Activated T-cell treated with anti-CD3 and anti-CD28 coated beads, Interleukin-2, amount 50 U/mL, for 1 hour (primary cell): ENCODE measurements around the gene PHIP.

Experiments used
- DNase-seq: peaks from one replicate; pipeline ENCODE4 v3.0.0-alpha.2; 2020

PHIP gene

GRCh38 chr6:79070206-79070825, 7.7 kb downstream of the PHIP start:
- DNase-seq, result no peak

- DNase-seq, result no peak
Observed at GRCh38 chr6:79066828-79067227, 11.2 kb downstream of the PHIP start.

DNA sequence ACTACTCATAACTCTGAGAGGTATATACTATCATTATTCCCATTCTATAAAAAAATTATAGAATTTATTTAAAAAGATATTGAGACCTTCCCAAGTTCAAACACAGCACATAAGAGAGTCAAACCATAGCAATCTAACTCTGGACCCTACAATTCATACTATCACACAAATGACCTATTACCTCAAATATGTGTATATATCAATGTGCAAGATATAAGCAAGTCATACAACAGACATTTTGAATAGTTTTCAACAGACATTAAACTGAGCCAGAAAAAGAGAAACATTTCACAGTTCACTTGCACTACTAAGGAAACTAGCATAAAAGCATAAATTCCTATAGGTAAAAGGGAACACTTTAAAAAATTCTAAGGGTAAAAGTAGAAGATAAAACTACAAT, 11.7 kb downstream of the PHIP start:
- DNase-seq, result no peak

- no peak for DNase-seq
Observed at GRCh38 chr6:79065232-79065631, 12.8 kb downstream of the PHIP start.

DNA sequence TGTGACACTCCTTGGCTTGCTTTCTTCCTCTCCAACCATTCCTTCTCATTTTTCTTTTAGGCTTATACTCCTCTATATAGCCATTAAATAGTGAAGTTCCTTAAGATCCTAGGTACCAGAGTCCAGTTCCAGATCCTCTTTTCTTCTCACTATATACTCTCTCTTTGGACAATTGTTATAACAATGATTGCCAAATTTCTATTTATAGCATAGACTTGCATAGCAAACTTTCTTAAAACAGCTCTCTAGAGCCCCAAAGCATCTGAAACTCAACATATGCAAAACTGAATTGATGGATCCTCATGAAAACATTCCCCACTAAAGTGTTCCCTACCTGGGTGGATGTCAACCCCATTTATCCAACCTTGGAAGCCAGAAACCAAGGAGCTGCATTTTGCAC, 13.4 kb downstream of the PHIP start:
- no peak for DNase-seq

- DNase-seq, result no peak
Observed at GRCh38 chr6:79062708-79063107, 15.3 kb downstream of the PHIP start.

DNA sequence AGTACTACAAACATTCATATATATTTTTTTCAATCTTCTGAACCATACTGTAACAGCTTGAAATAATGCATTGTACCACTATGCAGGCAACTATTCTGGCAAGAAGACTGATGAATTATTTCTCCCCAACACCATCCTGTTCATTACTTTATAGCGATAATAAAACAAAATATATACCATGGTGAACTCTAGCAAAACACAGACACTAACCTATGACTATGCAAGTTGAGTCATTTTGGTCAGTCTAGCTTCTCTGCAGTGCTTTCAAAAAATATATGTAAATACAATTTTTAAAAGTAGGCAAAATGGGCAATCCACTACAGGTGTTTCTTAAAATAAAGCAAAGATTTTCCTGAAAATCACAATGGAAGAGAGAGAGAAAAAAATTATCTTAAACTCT, 20.3 kb downstream of the PHIP start:
- DNase-seq, result no peak

DNA sequence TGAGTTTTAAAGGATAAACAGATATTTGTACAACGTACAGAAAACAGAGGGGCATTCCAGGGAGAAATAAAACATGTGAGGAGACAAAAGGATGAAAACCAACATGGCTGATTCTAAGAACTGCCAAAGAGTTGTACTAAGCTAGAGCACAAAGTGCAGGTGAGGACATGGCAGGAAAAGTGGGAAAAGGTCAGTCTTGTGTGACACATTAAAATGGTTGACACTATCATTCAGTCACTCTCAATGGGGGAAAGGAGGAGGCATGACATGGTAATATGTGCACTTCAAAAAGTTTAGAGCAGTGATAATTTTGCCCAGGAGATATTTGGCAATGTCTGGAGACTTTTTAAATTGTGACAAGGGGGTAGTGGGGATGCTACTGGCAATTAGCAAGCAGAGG, 21.8 kb downstream of the PHIP start:
- no peak for DNase-seq

DNA sequence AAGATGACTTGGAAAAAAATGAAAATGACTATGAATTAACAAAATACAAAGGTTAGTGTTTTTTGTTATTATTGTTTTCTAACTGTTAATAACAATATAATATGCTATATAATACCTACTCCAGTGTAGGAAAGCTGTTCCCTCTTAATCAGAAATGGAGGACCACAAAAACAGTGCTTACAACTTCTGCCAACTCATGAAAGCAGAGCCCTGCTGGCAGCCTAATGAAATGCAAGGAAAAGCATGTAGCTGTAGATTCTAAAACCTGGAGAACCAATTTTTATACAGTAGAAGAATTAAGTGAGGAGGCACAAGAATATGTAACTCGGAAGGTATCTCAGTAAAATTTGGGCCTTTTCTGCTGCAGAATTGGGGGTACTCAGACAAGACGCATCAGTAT, 29.4 kb downstream of the PHIP start:
- DNase-seq, result no peak

GRCh38 chr6:79047072-79047471, 31.0 kb downstream of the PHIP start:
- no peak for DNase-seq

- DNase-seq, result no peak
Observed at GRCh38 chr6:79045966-79046365, 32.1 kb downstream of the PHIP start.

DNA sequence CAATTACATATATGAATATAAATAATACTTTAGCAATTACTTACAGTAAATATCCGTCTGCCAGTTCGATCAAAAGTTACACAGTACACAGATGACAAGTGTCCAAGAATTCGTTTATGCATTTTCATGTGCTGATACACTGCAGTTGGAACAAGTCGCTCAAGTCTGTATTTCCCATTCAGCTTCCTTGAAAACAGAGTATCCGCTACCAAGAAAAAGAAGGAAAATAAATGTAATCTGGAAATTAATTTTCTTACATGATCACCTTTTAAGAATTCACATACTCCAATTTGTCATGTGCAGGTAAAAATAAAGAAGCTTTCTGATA, 35.3 kb downstream of the PHIP start:
- DNase-seq, result no peak

DNA sequence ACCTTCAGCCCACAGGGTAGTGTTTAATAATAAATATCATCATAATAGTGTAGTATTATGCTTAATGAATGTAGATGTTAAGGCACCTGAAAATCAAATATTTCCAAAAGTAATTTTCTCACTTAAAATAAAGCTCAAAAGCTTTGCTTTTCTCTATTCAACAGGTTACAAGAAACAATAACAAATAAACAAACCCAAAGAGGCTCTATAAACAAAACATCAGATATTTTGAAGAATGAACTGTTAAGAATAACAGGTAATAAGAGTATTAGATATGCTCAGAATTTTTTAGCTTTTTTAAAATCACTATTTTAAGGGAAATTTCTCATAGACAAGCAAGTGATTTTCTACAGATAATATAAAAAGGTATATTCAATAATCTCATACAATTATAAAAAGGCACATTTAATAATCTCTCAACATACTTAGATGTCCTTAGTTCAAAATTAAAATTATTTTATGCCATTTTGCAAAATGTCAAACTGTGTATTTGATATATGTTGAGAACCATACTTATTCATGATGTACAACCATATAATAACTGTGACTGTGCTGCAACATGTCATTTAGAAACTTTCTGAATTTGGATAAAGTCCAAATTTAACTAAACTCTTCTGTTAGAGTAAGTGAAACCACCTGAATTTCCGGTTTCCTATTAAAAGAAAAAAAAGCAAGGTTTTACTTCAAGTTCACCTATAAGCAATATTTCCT, 35.8 kb downstream of the PHIP start:
- DNase-seq, result no peak

GRCh38 chr6:79040083-79040482, 38.0 kb downstream of the PHIP start:
- no peak for DNase-seq

DNA sequence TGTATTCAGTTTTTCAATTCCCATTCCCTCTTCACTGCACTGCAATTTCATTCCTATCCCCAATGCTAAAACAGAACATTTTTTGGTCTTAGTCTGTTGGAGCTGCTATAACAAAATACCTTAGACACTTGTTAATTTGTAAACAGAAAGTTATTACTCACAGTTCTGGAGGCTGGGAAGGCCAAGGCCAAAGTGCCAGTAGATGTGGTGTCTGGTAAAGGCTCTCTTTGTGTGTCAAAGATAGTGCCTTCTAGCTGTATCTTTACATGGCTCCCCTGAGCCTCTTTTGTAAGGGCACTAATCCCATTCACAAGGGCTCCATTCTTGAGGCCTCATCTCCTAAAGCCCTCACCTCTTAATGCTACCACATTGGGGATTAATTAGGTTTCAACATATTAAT, 40.0 kb downstream of the PHIP start:
- no peak for DNase-seq

DNA sequence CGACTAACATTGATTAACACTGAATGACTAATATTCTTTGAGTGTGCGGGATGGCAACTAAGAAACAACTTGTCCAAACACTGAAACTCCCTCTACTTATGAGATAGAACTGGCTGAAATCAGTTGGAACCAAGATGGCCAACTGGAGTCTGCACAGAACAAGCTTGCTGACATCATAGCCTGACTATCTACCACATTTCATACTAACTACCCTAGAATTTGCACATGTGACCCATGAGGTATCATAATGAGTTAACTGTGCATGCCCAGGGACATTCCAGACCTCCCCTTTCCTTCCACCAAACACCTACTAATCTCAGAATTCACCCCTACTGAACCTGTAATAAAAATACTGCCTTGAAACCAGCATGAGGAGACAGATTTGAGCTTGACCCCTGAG, 43.2 kb downstream of the PHIP start:
- DNase-seq, result no peak

GRCh38 chr6:79033279-79033678, 44.8 kb downstream of the PHIP start:
- DNase-seq, result no peak

DNA sequence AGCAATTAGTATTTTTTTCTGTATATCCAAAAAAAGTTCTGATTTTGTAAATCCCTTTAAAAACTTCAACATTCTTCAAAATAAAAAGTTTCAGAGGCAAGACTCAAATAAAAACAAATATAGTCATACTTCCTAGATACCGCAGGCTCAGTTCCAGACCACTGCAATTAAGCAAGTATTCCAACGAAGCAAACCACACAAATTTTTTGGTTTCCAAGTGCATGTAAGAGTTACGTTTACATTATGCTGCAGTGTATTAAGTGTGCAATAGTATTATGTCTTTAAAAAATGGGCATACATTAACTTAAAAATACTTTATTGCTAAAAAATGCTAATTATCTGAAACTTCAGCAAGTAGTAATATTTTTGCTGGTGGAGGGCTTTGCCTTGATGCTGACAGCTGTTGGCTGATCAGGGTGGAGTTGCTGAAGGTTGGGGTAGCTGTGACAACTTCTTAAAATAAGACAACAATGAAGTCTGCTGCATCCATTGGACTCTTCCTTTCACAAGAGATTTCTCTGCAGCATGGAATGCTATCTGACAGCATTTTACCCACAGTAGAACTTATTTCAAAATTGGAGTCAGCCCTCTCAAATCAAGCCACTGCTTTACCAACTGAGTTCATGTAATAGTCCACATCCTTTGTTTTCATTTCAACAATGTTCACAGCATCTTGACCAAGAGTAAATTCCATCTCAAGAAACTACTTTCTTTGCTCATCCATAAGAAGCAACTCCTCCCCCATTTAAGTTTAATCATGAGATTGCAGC, 46.0 kb downstream of the PHIP start:
- DNase-seq, result no peak

- DNase-seq, result no peak
Observed at GRCh38 chr6:79030511-79030910, 47.5 kb downstream of the PHIP start.

- no peak for DNase-seq
Observed at GRCh38 chr6:79030023-79030422, 48.0 kb downstream of the PHIP start.

GRCh38 chr6:79028641-79029314, 49.3 kb downstream of the PHIP start:
- DNase-seq, result no peak

DNA sequence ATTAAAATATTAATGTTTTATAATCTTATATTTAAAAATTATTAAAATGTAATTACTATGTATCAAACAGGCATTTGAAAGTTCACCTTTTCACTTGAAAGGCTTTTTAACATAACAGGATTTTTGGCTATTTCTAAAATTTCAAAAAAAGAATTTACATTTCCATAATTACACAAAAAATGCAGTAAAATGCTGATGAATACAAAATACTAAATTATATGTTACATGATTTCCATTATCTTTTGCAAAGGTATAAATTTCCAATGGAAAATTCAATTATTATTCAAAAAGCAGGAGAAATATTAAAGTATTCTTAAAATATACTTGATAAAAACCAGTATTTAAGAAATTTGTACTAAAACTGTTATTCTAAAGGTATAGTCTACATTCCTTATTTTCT, 66.1 kb downstream of the PHIP start:
- DNase-seq, result no peak

- no peak for DNase-seq
Observed at GRCh38 chr6:79010422-79010821, 67.6 kb downstream of the PHIP start.

GRCh38 chr6:79009819-79010218, 68.2 kb downstream of the PHIP start:
- DNase-seq, result no peak
